COLO668 (cell line): ENCODE measurements around the gene GSTO2.
A peak's percentile ranks its signal among the peaks of the same experiment; 100 is the strongest.

Experiments used
- DNase-seq: peaks from one replicate; lab custom pipeline; 2025; ENCODE audit not compliant: unreplicated experiment; lab: John Stamatoyannopoulos, UW

Gene GSTO2

GRCh38 chr10:104337985-104338735, 69.2 kb downstream of the GSTO2 start, which contains the start of gene ITPRIP:
Gene ITPRIP (minus strand): TSS chr10:104338465. CDS start chr10:104316051, 22,414 bp downstream.
- DNase-seq, result peak; percentile 35

DNA sequence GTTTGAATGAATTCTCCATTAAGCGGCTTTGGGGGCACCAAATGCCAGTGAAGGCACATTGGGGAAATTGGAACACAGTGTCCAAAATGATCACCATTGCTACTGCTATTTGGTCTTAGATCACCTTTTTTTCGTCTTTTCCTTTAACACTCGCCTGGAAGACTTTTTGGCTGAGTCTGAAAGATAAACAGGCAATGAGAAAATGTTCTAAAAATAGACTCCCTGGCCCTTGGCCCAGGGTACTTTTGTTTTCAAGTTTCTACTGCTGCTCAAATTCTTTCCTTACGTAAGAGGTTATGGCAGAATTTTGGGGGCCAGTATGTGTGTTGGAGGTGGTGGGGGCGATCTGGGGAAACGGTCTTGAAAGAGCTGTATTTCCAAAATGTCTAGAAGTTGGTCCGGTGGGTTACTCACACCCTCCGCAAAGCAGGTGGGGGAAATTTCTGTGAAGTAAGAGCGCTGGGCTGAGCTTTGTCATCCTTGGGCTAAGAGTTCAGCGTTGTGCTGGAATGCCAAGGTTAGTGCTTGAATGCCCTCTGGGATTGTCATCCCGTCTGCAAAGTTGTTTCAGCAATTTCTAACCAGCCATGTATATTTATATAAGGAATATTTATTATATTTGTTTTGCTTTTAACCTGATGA, 70.6 kb downstream of the GSTO2 start:
- no peak for DNase-seq

GRCh38 chr10:104340111-104340526, 71.1 kb downstream of the GSTO2 start:
- DNase-seq, result no peak

- DNase-seq, result no peak
These were observed 71.7 kb downstream of the GSTO2 start for GRCh38 chr10:104340641-104341040.

DNA sequence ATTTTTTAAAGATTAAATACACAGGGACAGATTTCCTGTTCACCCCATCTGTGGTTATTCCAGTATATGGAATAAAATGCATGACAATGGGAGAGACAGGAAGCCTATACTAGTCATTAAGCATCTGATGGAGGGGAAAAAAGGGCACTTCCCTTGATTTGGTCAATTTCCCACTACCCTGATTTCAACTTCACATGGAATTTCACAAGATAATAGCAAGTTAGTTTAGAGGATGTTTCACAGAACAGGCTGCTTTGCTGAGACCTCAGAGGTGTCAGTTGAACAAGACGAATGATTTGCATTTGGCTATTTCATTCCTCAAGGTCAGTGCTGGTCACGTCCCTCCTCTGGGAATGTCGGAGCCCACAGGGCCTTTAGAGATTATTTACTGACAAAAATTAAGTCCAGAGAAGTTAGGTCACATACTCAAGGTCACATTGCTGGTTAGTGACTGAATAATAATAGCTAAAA, 74.0 kb downstream of the GSTO2 start:
- DNase-seq, result no peak

GRCh38 chr10:104344219-104344618, 75.2 kb downstream of the GSTO2 start:
- DNase-seq, result no peak

GRCh38 chr10:104345515-104345914, 76.5 kb downstream of the GSTO2 start:
- DNase-seq, result no peak

DNA sequence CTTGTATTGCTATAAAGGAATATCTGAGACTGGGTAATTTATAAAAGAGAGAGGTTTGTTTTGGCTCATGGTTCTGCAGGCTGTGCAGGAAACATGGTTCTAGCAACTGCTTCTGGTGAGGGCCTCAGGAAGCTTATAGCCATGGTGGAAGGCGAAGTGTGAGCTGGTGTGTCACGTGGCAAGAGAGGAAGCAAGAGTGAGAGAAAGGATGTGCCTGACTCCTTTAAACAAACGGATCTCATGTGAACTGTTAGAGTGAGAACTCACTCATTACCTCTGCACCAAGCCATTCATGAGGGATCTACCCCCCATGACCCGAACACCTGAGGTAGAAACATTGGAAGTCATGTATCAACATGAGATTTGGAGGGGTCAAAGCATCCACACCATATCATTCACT, 77.0 kb downstream of the GSTO2 start:
- no peak for DNase-seq

GRCh38 chr10:104347295-104348045, 78.5 kb downstream of the GSTO2 start:
- no peak for DNase-seq

DNA sequence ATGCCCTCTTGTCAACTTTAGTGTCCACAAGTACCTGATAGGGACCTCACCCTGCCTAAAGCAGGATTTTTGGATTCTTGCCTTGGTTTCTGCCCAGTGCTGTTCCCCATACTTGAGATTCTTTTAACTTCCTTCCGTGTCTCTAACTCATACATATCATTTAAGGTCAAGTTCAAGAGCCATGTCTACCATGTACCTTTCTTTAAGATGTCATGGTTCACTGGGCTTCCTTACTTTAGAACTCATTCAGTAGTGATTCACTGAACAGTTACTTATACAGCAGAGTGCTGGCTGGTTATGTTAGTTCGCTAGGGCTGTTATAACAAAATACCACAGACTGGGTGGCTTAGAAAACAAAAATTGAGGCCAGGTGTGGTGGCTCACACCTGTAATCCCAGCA, 79.6 kb downstream of the GSTO2 start:
- DNase-seq, result no peak

DNA sequence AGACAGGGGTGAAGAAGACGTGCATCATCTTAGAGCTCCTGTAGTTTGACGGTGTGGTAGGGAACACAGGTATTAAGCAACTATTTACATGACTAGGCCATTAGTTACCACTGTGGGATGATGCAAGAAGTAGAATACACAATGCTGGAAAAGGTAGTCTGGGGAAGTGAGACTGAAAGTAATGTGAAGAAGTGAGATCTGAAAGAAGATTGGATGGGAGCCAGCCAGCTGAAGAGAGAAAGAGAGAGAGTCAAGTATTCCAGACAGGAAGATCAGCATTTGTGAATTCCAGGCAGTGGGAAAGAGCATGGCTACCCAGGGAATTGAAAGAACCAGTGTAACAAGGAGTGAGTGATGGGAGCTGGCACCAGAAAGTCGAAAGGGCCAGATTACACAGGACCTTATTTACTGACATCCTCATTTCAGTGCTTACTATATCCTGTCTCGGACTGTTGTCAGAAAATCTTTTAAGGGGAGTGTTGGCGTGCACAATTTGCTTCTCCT, 80.7 kb downstream of the GSTO2 start:
- no peak for DNase-seq

DNA sequence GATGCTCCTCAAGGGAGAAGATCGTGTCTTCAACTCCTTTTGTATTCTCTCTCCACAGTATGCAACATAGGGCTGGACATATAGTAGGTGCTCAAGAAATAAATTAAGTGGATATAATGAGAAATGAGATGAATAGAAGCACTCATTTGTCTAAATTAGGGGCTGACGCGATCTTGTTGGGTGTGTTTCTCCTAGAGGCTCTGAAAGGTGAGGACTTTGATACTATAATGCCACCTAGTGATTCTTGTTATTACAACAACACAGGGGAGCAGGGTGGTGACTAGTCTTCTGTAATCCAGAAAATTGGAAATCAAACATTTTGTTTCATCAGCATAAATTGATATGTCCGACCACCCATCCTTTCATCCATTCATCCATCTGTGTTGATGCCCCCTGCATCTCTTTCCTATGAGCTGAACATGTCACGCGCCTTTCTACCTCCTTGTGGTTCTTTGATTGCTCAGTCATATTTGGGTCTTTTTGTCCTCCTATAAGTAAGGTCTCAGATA, 81.2 kb downstream of the GSTO2 start:
- no peak for DNase-seq

- DNase-seq, result no peak
These were observed 82.2 kb downstream of the GSTO2 start for GRCh38 chr10:104351061-104351702.

DNA sequence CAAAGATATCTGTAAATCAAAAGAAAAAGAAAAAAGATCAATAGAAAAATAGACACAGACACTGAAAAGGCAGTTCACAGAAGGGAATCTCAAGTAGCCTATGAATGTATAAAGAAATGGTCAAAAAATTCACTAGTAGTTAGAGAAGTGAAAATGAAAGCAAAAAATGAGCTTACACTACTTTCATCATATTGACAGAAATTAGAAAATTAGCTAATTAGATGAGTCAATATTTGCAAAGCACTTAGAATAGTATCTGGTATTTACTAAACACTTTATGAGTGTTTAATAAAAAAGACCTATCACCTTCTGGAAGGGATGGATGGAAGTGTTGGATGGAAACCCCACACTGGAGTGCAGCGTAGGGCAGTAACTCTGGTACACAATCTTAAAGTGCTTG, 82.9 kb downstream of the GSTO2 start:
- DNase-seq, result no peak

DNA sequence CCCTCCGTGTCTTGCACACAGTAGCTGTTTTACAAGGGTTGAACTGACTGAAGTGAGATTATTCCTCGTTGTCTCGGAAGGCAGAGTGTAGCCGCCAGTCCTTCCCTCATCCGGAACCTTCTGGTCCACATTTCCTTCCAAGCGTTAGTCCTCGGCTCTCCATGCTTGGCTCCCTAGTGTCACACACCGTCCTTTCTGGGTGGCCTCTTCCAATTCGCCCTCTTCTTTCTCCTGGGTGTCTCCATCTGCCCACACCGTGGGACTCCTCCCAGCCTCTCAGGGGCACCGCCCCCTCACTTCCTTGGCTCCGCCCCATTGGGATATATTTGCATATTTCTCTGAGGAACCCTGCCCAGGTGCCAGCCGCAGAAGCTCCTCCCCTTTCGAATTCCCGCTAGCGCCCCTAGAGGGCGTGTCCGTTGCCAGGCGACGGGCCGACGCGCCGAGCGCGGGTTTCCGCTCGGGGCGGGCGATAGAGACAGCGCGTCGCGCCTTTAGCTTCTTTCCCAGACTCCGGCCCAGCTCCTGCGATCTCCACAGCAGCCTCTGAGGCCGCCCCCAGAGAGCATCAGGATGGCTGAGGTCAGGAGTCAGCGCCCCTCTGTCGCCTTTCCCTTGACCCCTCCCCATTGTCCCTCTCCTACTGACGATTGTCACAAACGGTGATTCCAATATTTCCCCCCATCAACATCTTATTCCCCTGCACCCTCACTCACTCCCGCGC, 84.5 kb downstream of the GSTO2 start, which contains the start of gene CFAP58:
CFAP58 (plus strand) TSS at position 509 of the 724 bp plus-strand sequence; CDS start at position 574, 65 bp downstream.
- DNase-seq, result peak; percentile 74
